HG02623 (cell line): Measurements from ENCODE around the gene ARSA.
"Not testable (repeated sequence)": the region's sequence is repeated elsewhere in the genome, so short reads cannot be mapped to it uniquely, and the experiment has no call there.

Experiments used
- ATAC-seq: cut with Tn5 transposase; IDR thresholded peaks from one replicate; pipeline ENCODE4 v1.9.1; 2021; ENCODE audit warnings: moderate library complexity; ENCODE audit not compliant: unreplicated experiment

Gene ARSA

DNA sequence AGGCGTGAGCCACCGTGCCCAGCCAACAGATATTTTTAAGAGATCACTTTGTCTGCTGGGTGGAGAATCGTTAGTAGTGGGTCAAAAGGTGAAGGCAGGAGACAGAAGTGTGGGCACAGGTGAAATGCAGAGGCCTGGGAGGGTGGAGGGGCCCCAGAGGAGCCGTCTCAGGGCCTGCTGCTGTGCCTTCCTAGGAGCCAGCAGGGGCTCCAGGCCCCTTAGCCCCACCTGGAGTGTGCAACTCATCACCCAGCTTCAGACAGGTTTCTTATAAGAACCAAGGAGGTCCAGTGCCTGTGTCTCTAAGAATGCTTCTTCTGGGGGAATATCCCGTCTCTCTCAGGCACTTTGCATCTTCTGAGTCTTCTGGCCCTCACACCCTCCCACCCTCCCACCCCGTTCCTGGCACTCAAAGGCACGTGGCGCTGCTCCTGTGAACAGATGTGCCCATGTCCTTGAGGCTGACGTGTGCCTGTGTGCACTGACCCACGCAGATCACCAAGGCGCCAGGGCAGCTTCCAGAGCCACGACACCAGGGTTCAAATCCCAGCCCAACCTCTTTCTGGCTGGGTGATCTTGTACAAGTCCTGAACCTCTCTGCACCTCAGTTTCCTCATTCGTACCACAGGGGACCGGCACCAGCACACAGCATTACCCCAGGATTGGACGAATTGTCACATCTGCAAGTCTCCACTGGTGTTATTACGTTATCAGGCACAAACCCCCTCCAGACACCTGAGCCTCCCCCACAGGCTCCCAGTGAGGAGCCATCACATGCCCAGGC, 3.4 kb downstream of the ARSA start:
- ATAC-seq, result no peak

DNA sequence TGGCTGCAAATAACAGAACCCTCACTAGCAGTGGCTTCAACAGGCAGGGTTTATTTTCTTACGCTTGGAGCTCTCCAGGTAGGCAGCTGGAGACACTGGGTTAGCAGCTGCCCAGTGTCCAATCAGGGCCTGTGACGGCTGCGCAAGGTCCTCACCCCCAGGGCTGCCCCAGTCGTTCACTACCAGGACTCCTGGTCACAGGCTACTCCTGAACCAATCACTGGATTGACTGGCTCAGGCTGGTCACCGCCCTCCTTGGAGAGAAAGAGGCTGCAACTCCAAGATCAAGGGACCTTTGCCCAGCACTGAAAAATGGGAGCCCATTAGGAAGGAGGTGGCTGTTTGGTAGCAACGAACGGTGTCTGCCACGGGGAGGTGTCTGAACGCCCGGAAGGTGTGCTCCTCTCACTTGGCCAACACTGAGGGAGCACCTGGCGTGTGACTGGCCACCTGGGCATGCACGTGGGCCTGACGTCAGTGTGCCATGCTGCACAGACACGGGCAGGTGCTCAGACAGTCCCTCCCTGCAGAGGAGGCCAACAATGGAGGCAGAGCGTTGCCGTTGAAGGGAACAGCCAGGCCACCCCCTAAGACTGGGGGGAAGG, 5.1 kb downstream of the ARSA start:
- no peak for ATAC-seq

DNA sequence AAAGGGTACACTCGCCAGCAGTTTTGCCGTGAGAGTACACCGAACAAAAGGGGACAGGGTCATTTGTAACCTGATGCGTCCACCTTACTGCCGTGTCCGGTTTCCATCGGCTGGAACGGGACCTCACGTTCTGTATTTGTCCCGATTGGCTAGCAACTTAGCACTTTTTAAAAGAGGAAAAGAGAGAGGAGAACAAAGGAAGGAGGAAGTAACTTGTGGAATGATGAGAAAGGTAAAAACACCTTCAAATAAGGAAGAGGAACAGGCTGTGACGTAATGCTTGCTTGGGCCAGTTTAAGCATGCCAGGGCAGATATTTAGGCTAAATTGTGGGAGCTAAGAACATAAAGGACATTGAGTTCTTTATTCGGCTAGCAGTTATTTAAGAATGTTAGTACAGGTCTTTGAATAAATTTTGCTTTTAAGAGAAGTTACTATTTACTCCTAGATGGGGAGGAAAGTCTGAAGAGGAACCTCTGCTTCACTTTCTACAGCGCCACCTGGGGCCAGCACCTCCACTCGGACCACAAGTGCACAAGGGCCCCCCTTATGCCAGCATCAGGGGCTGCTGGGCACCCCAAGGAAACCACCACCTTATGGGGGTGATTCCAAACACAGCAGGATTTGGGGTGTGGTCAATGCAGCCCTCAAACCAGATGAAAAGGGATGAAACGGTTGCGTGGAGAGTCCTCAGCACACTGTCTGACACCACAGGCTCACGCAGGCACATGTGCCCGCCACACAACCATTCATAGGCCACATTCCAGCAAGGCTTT, 5.8 kb downstream of the ARSA start:
- ATAC-seq, result no peak

DNA sequence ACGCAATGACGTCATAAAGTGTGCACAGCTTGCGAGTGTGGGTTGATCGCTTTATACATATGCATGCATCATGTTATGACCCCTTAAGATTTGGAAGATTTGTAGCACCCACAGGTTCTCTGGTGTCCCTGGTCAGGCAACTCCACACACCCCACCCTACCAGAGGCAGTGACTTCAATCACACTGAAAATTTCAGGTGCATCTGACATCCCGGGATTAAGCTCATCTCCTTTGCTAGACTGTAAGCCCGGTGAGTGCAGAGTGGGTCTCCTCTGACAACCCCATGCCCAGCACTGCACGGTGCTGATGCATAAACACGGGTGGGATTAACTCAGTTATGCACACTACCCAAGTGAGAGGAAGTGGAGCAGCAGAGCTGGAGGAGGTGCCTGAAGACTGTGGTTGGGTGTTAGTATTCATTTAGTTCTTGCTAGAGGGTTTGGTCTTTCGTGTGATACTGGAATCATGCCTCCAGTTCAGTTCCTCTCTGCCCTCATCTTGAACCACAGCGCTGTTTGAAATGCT, 6.5 kb downstream of the ARSA start:
- no peak for ATAC-seq

DNA sequence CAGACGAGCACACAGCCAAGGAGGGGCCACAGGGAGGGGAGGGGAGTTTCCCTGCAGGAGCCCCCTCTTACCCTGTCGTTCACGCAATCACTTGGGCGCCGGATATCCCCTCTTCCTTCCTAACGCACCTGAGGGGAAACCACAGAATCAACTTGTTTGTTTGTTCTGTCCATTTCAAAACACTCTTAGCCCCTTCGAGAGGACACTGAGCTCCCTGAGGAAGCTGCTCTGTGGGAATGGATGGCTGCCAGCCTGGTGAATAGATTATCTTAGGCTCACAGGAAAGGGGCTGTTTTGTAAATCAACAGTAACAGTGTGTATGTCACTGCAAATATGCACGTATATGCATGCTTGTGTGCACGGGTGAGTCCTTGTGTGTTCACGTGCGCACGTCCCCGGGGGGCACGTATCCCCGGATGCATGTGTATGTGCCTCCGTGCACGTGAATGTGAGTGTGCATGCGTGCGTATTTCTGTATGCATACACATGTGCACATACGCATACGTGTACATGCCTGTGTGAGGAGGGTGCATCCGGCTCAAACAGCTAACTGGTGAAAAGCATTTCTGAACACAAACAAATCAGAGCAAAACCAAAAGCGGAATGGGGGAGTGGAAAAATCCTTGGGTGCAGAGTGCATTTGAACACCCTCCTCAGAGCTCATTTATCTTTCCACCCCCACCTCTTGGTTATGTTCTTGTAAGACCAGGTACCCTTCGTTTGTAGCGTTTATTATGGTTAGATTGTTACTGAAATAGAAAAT, 7.2 kb downstream of the ARSA start:
- ATAC-seq, result peak; percentile 60

DNA sequence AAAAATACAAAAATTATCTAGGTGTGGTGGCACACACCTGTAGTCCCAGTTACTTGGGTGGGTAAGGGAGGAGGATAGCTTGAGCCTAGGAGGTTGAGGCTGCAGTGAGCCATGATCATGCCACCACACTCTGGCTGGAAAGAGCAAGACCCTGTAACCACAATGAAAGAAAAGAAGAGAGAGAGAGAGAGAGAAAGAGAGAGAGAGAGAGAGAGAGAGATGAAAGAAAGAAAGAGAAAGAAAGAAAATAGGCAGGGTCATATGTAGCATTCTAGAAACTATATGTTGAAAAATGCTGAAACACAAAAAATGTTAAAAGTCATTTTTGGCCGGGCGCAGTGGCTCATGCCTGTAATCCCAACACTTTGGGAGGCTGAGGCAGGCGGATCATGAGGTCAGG, 13.7 kb downstream of the ARSA start:
- ATAC-seq, result not testable (repeated sequence)

DNA sequence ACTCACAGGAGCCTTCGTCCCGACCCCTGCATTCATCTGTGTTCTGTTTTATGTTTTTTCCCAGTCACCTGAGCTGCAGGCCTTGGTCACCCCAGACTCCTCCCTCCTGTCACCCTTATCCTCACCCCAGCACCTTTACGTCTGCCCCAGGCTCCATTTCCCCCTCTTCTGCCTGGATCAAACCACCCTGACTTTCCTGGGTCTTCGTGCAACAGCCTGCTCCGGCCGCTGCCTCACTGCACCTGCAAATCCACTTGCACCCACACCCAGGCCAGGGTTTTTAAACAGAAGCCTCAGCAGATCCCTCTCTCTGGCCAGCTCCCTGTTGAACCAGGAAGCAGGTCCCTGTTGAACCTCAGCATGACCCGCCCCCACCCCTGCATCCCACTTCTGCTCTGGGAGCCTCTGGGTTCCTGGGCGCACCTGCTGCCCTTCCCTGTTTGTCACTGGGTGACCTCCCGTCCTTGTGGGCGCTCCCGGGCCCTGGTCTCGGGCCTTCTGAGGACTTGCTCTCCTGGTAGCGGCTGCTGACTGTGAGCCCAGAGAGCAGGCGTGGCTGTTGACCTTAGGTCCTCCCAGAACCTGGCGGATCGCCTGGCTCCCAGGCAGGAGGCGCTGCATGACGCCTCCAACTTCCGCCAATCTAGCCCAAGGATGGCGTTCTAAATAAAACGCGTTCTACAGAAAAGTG, 14.5 kb downstream of the ARSA start:
- ATAC-seq, result no peak

DNA sequence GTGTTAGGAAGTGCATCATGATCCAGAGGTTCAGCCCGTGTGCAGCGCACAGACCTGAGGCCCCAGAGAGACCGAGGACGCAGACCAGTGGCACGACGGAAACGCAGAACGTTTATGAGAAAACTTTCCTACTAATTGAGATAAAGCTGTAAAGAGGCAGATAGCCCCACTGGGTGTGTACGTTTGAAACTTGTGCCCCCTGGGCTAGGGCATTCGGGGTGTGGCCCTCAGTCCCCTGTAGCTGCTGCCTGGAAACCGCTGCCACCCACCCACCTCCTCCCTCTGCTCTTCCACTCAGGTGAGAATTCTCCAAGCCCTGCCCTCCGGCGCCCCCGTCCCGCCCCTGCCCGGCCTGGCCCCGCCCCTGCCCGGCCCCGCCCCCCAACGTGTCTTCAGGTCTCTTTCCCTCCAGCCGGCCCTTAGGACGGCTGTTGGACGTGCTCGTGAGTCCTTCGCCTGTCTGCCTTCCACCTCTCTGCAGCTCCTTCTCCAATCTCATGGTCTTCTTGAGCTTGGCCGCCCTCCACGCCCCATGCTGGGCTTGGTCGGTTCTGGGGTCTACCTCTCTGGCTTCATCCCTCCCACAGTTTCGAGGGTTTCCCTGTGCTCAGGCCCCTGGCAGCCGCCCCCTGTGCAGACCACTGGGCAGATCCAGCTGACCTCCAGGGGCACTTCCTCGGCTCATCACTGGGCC, 15.3 kb downstream of the ARSA start:
- ATAC-seq, result no peak

DNA sequence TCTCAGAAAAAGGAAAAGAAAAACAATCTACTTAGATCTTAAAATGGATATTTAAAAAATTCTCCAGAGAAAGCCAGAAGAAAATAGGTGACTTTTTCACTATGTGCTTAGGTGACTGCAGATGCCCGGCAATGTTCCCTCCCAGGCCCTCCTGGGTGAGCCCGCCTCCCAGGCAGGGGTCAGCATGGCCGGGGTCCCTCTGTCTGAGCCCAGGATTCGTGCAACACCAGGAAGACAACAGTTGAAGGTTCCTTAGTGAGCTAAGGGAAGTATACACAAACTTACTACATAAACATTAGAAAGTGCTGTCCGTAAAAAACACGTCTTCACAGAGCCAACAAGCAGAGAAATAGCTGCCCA, 15.8 kb downstream of the ARSA start:
- no peak for ATAC-seq

DNA sequence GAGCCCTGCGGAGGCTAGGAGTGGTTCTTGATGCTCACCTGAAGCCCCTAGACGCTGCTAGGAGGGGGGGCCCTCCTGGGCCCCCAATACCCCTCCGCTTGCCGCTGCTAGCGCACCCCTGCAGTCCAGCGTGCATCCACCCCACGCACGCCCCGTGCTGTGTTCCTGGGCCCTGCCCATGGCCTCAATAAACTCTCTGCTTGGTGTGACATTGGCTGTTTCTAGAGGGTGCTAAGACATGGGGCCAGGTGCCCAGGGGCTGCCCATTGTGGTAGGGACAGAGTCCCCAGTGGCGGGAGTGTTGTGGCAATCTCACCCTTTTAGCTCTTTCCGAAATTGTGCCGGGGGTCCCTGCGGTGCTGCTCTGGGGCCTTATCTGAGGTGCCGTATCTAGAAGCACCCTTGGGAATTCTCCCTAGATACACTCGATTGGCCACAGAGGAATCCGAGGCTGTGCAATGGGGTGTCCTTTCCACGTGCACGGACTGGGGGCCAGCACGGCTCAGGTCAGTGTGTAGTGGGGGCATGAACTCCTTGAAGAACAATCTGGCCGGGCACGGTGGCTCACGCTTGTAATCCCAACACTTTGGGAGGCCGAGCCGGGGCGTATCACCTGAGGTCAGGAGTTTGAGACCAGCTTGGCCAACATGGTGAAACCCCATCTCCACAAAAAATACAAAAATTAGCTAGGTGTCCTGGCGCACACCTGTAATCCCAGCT, 16.5 kb downstream of the ARSA start:
- ATAC-seq, result no peak

DNA sequence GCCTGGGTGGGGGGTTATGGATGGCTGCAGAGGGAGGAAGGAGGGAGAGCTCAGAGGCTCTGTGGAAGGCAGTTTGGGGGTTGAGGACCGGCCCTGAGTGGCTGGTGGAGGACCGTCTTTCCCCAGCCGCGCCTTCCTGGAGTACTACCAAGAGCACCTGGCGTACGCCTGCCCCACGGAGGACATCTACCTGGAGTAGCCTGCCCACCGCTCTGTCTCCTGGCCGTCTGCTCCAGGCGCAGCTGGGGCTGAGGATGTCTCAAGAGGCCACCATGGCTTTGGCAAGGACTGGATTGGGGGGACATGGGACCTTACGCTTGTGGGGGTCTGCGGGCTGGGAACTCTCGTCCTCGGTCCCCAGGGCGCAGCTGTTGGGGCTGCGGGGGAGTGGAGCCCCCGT, 17.4 kb downstream of the ARSA start:
- ATAC-seq, result no peak

DNA sequence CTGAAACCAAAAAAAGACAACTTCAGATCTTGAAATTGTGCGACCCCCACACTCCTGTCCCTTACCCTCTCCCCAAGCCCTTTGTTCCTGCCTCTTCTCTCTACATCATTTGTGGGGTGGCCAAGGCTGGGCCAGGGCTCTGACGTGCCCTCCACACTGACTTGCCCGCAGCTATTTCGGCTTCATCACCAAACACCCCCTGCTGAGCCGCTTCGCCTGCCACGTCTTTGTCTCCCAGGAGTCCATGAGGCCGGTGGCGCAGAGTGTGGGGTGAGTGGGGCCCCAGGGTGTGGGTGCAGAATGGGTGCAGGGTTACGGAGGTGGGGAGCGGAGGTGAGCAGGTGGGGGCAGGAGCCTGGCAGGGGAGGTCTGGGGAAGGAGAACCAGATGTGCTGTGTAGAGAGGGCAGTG, 17.9 kb downstream of the ARSA start:
- ATAC-seq, result no peak

DNA sequence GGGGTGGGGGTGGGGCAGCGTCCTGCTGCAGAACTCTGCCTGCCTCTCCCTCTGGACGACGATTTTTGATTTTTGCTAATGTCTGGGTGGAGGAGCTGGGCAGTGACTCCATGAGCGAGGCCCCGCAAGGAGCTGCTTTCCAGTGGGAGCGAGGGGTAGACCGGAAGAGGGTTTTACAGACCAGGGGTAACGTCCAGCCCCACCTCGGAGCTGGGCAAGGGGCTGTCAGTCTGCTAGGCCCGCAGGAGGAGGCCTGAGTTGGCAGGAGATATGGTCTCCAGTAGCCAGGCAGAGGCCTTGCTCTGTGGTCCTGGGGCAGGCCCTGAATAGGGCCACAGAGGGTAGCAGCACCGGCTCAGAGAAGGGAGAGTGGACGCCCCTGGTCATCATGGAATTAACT, 18.4 kb downstream of the ARSA start:
- no peak for ATAC-seq

DNA sequence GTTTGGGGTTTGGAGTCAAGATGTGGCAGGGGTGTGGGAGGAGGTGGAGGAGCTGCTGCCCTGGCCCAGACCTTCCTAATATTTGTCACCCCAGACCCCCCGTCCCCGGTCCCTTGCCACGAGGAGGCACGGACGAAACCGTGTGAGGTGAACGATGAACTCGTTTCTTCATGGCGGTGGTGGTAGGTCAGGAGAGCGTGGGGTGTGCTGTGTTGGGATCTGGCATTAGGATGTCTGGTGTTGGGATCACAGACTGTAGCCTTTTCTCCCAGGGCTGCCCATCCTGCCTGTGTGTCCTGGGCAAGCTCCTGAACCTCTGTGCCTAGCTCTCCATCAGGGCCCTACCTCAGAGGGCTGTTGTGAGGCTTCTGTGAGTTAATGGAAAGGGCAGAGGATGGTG, 19.0 kb downstream of the ARSA start:
- ATAC-seq, result no peak

DNA sequence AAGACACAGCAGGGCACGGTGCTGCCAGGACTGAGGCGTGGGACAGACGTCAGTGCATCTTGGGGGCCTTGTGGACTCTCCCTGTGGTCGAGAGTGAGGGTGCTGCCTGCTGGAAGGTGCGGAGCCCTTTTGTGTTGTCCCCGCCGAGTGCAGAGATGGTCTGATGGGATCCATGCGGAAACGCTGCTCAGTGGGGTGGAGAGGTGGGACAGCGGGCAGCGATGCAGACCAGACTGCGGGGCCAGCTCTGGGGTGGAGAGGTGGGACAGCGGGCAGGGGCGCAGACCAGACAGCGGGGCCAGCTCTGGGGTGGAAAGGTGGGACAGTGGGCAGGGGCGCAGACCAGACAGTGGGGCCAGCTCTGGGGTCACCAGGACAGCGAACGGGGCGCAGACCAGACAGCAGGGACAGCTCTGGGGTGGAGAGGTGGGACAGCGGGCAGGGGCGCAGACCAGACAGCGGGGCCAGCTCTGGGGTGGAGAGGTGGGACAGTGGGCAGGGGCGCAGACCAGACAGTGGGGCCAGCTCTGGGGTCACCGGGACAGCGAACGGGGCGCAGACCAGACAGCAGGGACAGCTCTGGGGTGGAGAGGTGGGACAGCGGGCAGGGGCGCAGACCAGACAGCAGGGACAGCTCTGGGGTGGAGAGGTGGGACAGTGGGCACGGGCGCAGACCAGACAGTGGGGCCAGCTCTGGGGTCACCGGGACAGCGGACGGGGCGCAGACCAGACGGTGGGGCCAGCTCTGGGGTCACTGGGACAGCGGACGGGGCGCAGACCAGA, 19.7 kb downstream of the ARSA start:
- ATAC-seq, result not testable (repeated sequence)

DNA sequence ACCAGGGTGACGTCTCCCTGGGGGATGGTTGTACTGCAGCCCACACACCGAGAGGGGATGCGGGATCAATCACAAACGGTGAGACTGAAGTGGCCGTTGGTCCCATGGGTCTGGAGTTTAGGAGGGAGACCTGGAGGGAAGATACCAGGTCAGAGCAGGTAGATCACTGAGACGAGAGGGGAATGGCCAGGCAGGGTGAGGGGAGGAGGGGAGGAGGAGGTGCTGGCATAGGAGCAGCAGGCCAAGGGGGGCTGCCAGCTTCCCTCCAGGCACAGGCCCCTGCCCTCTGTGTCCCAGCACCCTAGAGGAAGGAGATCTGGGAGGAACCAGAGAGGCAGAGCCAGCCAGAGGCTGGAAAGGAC, 20.3 kb downstream of the ARSA start:
- no peak for ATAC-seq

DNA sequence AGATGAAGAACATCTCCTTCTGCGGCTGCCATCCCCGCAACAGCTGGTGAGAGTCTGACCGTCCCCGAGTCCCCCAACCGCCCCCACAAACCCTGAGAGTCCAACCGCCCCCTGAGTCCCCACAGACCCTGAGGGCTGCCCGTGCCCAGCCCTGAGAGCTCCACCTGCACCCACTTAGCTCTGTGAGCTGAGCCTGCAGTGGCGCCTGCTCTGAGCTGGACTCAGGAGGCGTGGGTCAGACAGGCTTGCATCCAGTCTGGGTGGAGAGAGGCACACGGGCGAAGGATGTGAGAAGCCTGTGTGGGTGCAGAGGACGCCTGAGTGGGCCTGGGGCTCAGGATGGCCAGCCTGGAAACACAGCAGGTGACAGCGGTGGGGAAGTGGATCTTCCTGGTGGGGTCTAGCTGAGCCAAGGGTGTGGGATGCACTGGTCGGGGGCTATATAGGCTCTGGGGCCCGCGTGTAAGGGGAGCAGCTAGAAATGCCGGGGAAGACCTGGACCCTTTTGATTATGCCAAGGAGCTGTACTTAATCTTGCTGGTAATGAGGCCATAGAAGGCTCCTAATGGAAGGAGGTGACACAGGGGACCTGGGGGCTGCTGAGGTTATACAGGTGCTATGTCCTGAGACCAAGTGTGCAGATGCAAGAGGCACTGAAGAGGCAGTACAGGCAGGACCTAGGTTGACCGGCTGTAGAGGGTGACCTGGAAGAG, 20.9 kb downstream of the ARSA start:
- no peak for ATAC-seq
